Dendritic cell treated with granulocyte-macrophage colony-stimulating factor and Interleukin-4, amounts not matched to agents 40 ng/mL and 50 ng/mL, for 4 days (primary cell): ENCODE data around the gene NHLRC1.

ENCODE experiments used
- H3K27ac Mint-ChIP-seq: one replicate; pipeline ENCODE4 v1.8.0; 2022; ENCODE audit warnings: mild to moderate bottlenecking, mixed read lengths
- H3K27me3 Mint-ChIP-seq: one replicate; pipeline ENCODE4 v1.8.0; 2022; ENCODE audit warnings: mild to moderate bottlenecking, mixed read lengths
- H3K36me3 Mint-ChIP-seq: one replicate; pipeline ENCODE4 v1.8.0; 2022; ENCODE audit warnings: low read depth, mixed read lengths
- H3K4me1 Mint-ChIP-seq: one replicate; pipeline ENCODE4 v1.8.0; 2022; ENCODE audit warnings: low read depth, mixed read lengths
- H3K4me3 Mint-ChIP-seq: one replicate; pipeline ENCODE4 v1.8.0; 2022; ENCODE audit warnings: mild to moderate bottlenecking, moderate library complexity, mixed read lengths
- H3K9me3 Mint-ChIP-seq: one replicate; pipeline ENCODE4 v1.8.0; 2022; ENCODE audit warnings: mixed read lengths
- intact Hi-C: fragments of 100-400 bp; cut with micrococcal nuclease; formaldehyde crosslinking; loops from one replicate; pipeline ENCODE4 v1.15.0; 2022

NHLRC1 gene

GRCh38 chr6:18119236-18119635, 3.2 kb downstream of the NHLRC1 start:
- no peak overlapping the region for H3K4me3 Mint-ChIP-seq
- no peak overlapping the region for H3K27ac Mint-ChIP-seq
- no peaks in the 10 kb centered on the region for H3K9me3 Mint-ChIP-seq
- peaks cover 15% of the 10 kb centered on the region for H3K4me1 Mint-ChIP-seq
- intact Hi-C loops = no loop called here
- H3K36me3 Mint-ChIP-seq = no peaks in the 10 kb centered on the region
- H3K27me3 Mint-ChIP-seq = no peaks in the 10 kb centered on the region

GRCh38 chr6:18118330-18118729, 4.1 kb downstream of the NHLRC1 start:
- no peak overlapping the region for H3K4me3 Mint-ChIP-seq
- H3K4me1 Mint-ChIP-seq = peaks cover 15% of the 10 kb centered on the region
- no peak overlapping the region for H3K27ac Mint-ChIP-seq
- H3K9me3 Mint-ChIP-seq = no peaks in the 10 kb centered on the region
- intact Hi-C loops = no loop called here
- no peaks in the 10 kb centered on the region for H3K27me3 Mint-ChIP-seq
- H3K36me3 Mint-ChIP-seq = no peaks in the 10 kb centered on the region

- Mint-ChIP-seq H3K36me3 (no peaks in the 10 kb centered on the region), H3K4me3 (no peak overlapping the region), H3K27ac (no peak overlapping the region), H3K27me3 (no peaks in the 10 kb centered on the region), H3K4me1 (peaks cover 6% of the 10 kb centered on the region), H3K9me3 (no peaks in the 10 kb centered on the region)
- intact Hi-C loops = no loop called here
Observed at GRCh38 chr6:18117136-18117535, 5.3 kb downstream of the NHLRC1 start.

GRCh38 chr6:18115356-18115755, 7.1 kb downstream of the NHLRC1 start:
- Mint-ChIP-seq H3K27me3 (no peaks in the 10 kb centered on the region), H3K4me3 (no peak overlapping the region), H3K36me3 (no peaks in the 10 kb centered on the region), H3K27ac (no peak overlapping the region), H3K4me1 (no peaks in the 10 kb centered on the region), H3K9me3 (no peaks in the 10 kb centered on the region)
- intact Hi-C loops = no loop called here

- H3K4me1 Mint-ChIP-seq = no peaks in the 10 kb centered on the region
- no peaks in the 10 kb centered on the region for H3K27me3 Mint-ChIP-seq
- intact Hi-C loops = no loop called here
- no peaks in the 10 kb centered on the region for H3K36me3 Mint-ChIP-seq
- H3K4me3 Mint-ChIP-seq = no peak overlapping the region
- no peak overlapping the region for H3K27ac Mint-ChIP-seq
- peaks cover 23% of the 10 kb centered on the region for H3K9me3 Mint-ChIP-seq
Observed at GRCh38 chr6:18110162-18110561, 12.3 kb downstream of the NHLRC1 start.

- Mint-ChIP-seq H3K9me3 (peaks cover 23% of the 10 kb centered on the region), H3K4me1 (no peaks in the 10 kb centered on the region), H3K36me3 (no peaks in the 10 kb centered on the region), H3K4me3 (no peak overlapping the region), H3K27ac (no peak overlapping the region), H3K27me3 (peaks cover 3% of the 10 kb centered on the region)
- intact Hi-C loops = no loop called here
Observed at GRCh38 chr6:18107061-18107460, 15.4 kb downstream of the NHLRC1 start.

GRCh38 chr6:18102783-18103509, 19.5 kb downstream of the NHLRC1 start:
- intact Hi-C loops = no loop called here
- peaks cover 3% of the 10 kb centered on the region for H3K27me3 Mint-ChIP-seq
- peaks cover 23% of the 10 kb centered on the region for H3K9me3 Mint-ChIP-seq
- H3K36me3 Mint-ChIP-seq = no peaks in the 10 kb centered on the region
- no peak overlapping the region for H3K27ac Mint-ChIP-seq
- H3K4me1 Mint-ChIP-seq = no peaks in the 10 kb centered on the region
- H3K4me3 Mint-ChIP-seq = no peak overlapping the region

GRCh38 chr6:18101873-18102272, 20.6 kb downstream of the NHLRC1 start:
- Mint-ChIP-seq H3K4me1 (no peaks in the 10 kb centered on the region), H3K36me3 (no peaks in the 10 kb centered on the region), H3K27me3 (peaks cover 3% of the 10 kb centered on the region), H3K4me3 (no peak overlapping the region), H3K27ac (no peak overlapping the region), H3K9me3 (peaks cover 15% of the 10 kb centered on the region)
- intact Hi-C loops = no loop called here

GRCh38 chr6:18101271-18101670, 21.2 kb downstream of the NHLRC1 start:
- no peaks in the 10 kb centered on the region for H3K36me3 Mint-ChIP-seq
- no peaks in the 10 kb centered on the region for H3K4me1 Mint-ChIP-seq
- H3K27me3 Mint-ChIP-seq = peaks cover 3% of the 10 kb centered on the region
- H3K27ac Mint-ChIP-seq = no peak overlapping the region
- H3K9me3 Mint-ChIP-seq = peaks cover 10% of the 10 kb centered on the region
- H3K4me3 Mint-ChIP-seq = no peak overlapping the region
- intact Hi-C loops = no loop called here

GRCh38 chr6:18100296-18100695, 22.2 kb downstream of the NHLRC1 start:
- Mint-ChIP-seq H3K4me1 (no peaks in the 10 kb centered on the region), H3K9me3 (peaks cover under 1% of the 10 kb centered on the region), H3K27ac (no peak overlapping the region), H3K4me3 (no peak overlapping the region), H3K27me3 (peaks cover 3% of the 10 kb centered on the region), H3K36me3 (no peaks in the 10 kb centered on the region)
- intact Hi-C loops = no loop called here

- Mint-ChIP-seq H3K27ac (no peak overlapping the region), H3K4me3 (no peak overlapping the region), H3K9me3 (no peaks in the 10 kb centered on the region), H3K4me1 (no peaks in the 10 kb centered on the region), H3K27me3 (peaks cover 3% of the 10 kb centered on the region), H3K36me3 (no peaks in the 10 kb centered on the region)
- intact Hi-C loops = no loop called here
Observed at GRCh38 chr6:18099511-18099910, 23.0 kb downstream of the NHLRC1 start.

GRCh38 chr6:18096423-18096822, 26.1 kb downstream of the NHLRC1 start:
- intact Hi-C loops = no loop called here
- no peak overlapping the region for H3K4me3 Mint-ChIP-seq
- H3K27me3 Mint-ChIP-seq = no peaks in the 10 kb centered on the region
- H3K27ac Mint-ChIP-seq = no peak overlapping the region
- H3K9me3 Mint-ChIP-seq = no peaks in the 10 kb centered on the region
- no peaks in the 10 kb centered on the region for H3K36me3 Mint-ChIP-seq
- H3K4me1 Mint-ChIP-seq = peaks cover 4% of the 10 kb centered on the region

GRCh38 chr6:18091382-18091781, 31.1 kb downstream of the NHLRC1 start:
- intact Hi-C loops = no loop called here
- H3K27ac Mint-ChIP-seq = no peak overlapping the region

GRCh38 chr6:18090349-18090786, 32.1 kb downstream of the NHLRC1 start:
- Mint-ChIP-seq H3K9me3 (peaks cover 12% of the 10 kb centered on the region), H3K4me1 (peaks cover 11% of the 10 kb centered on the region), H3K27me3 (no peaks in the 10 kb centered on the region), H3K27ac (no peak overlapping the region), H3K4me3 (no peak overlapping the region), H3K36me3 (no peaks in the 10 kb centered on the region)
- intact Hi-C loops = no loop called here

More at GRCh38 chr6:18091382-18091781, 31.1 kb downstream of the NHLRC1 start:
- peaks cover 11% of the 10 kb centered on the region for H3K4me1 Mint-ChIP-seq
- peaks cover 12% of the 10 kb centered on the region for H3K9me3 Mint-ChIP-seq
- H3K27me3 Mint-ChIP-seq = no peaks in the 10 kb centered on the region
- no peak overlapping the region for H3K4me3 Mint-ChIP-seq
- H3K36me3 Mint-ChIP-seq = no peaks in the 10 kb centered on the region
